ENCODE results near the gene UBE2Q2. TPM values are rescaled to one million over a fixed set of nuclear protein-coding genes. Genes with fewer than 3 reads are reported as not detected.

UBE2Q2 gene
- total and polyA plus RNA-seq, 2 of the 4 experiments (the other 2 are of a cell fraction), result 18.0 to 28.9 TPM

DNA sequence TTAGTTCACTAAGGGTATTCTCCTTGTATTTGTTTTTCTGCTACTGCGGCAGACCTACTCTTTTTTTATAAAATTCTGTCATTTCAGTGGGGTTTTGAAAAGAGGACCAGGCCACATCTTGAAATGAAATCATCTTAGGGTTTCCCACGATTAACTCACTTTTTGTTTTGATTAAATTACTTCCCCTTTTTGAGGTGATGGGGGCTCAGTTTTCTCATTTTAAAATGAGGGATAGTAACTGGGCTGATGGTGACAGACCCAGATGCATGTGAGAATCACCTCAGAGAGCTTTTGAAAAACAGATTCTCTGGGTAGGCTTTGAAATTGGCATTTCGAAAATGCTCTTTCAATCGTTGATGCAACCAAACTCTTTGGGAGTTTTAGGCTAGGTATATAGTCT, 24.2 kb downstream of the UBE2Q2 start:
- in situ Hi-C loops (cut with MboI; ENCODE audit: low sequenced_read_pairs), result no loop called here
- H2BK15ac ChIP-seq (ENCODE audit: low read depth, low read length), result no peak overlapping the region
- peaks cover 6% of the 10 kb centered on the region; the same call in 1 of the 2 replicates for H3K9me1 ChIP-seq (ENCODE audit: insufficient read depth, low read length)
- DNase-seq (no peak), ATAC-seq (ENCODE audit: low read depth) (no peak)
- ChIA-PET CTCF (no interaction called here), POLR2A (ENCODE audit: unreplicated experiment) (no interaction called here)
- H2AK9ac ChIP-seq (replicated peaks; ENCODE audit: low read depth, low read length, poor library complexity), result no peak overlapping the region
- WGBS, 2 experiments (ENCODE audit: extremely low coverage in 2 of 2, insufficient read length in 1 of 2), result 75% methylated on average over 2 of the region's 4 CpGs; no CpG with 5 or more reads in 1 of the 2 experiments
- no peak for TF ChIP-seq MAZ (IDR thresholded peaks at IDR 0.05; ENCODE audit: borderline replicate concordance, low read depth, low read length)
- TF ChIP-seq, protein P1, sequence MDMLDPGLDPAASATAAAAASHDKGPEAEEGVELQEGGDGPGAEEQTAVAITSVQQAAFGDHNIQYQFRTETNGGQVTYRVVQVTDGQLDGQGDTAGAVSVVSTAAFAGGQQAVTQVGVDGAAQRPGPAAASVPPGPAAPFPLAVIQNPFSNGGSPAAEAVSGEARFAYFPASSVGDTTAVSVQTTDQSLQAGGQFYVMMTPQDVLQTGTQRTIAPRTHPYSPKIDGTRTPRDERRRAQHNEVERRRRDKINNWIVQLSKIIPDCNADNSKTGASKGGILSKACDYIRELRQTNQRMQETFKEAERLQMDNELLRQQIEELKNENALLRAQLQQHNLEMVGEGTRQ (IDR thresholded peaks at IDR 0.05; ENCODE audit: low read depth, low read length), result no peak
- TF ChIP-seq, protein P2, sequence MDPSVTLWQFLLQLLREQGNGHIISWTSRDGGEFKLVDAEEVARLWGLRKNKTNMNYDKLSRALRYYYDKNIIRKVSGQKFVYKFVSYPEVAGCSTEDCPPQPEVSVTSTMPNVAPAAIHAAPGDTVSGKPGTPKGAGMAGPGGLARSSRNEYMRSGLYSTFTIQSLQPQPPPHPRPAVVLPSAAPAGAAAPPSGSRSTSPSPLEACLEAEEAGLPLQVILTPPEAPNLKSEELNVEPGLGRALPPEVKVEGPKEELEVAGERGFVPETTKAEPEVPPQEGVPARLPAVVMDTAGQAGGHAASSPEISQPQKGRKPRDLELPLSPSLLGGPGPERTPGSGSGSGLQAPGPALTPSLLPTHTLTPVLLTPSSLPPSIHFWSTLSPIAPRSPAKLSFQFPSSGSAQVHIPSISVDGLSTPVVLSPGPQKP (IDR thresholded peaks at IDR 0.05; ENCODE audit: borderline replicate concordance, low read depth, low read length), result no peak
- dilution Hi-C loops (cut with HindIII; ENCODE audit: low sequenced_read_pairs, unreplicated experiment), result no loop called here
- H3K4me3 ChIP-seq (ENCODE audit: insufficient read depth, low read depth, low read length), result no peak overlapping the region
- no peak overlapping the region for H3K4me2 ChIP-seq (ENCODE audit: low read depth, low read length)
- no TSS peak for BruUV-seq (replicated peaks)
- peaks cover 8% of the 10 kb centered on the region for H3K4me1 ChIP-seq (ENCODE audit: control insufficient read depth, insufficient read depth, low read length)
- H2BK20ac ChIP-seq (ENCODE audit: low read depth, low read length), result no peak overlapping the region
- no peak overlapping the region for H3K4ac ChIP-seq (ENCODE audit: low read depth, low read length)
- H4K5ac ChIP-seq (ENCODE audit: low read depth, low read length), result no peak overlapping the region
- H3K27me3 ChIP-seq (ENCODE audit: control insufficient read depth, insufficient read depth, low read length), result no peaks in the 10 kb centered on the region
- H2BK5ac ChIP-seq (ENCODE audit: low read depth, low read length, poor library complexity, severe bottlenecking), result no peak overlapping the region
- peaks cover 10% of the 10 kb centered on the region; the same call in 1 of the 2 replicates for H4K20me1 ChIP-seq (ENCODE audit: insufficient read depth, low read length)
- H2AK5ac ChIP-seq (ENCODE audit: low read depth, low read length), result no peak overlapping the region
- H3K9ac ChIP-seq (ENCODE audit: low read depth, low read length), result no peak overlapping the region
- no peak overlapping the region for H3K14ac ChIP-seq (replicated peaks; ENCODE audit: low read depth, low read length)
- peaks cover 10% of the 10 kb centered on the region for H3K36me3 ChIP-seq (ENCODE audit: control insufficient read depth, insufficient read depth, low read length)
- H2AFZ ChIP-seq (replicated peaks; ENCODE audit: low read length, poor library complexity), result no peak overlapping the region
- H2BK120ac ChIP-seq (ENCODE audit: low read depth, low read length), result no peak overlapping the region
- no peak overlapping the region for H4K91ac ChIP-seq (ENCODE audit: insufficient read depth, low read depth, low read length)
- intact Hi-C loops (cut with micrococcal nuclease), result no loop called here
- H3K23ac ChIP-seq (ENCODE audit: low read depth, low read length), result no peak overlapping the region
- peaks cover 28 to 61% of the 10 kb centered on the region in 2 experiments for H3K79me1 ChIP-seq (ENCODE audit: low read depth in 1 of 2, low read length in 2 of 2)
- H3K18ac ChIP-seq (ENCODE audit: low read depth, low read length), result no peak overlapping the region
- no peak overlapping the region for H4K8ac ChIP-seq (ENCODE audit: low read depth in 2 of 2, low read length in 2 of 2)
- H3K9me3 ChIP-seq (ENCODE audit: control insufficient read depth, insufficient read depth, low read length), result no peaks in the 10 kb centered on the region
- H3K27ac ChIP-seq (ENCODE audit: insufficient read depth, low read length), result no peak overlapping the region
- H3K56ac ChIP-seq (ENCODE audit: extremely low read depth, insufficient read depth, low read length), result no peak overlapping the region
